ENCODE data around the gene HMG20A.
"Not testable (repeated sequence)": the region's sequence is repeated elsewhere in the genome, so short reads cannot be mapped to it uniquely, and the experiment has no call there.

Gene HMG20A

DNA sequence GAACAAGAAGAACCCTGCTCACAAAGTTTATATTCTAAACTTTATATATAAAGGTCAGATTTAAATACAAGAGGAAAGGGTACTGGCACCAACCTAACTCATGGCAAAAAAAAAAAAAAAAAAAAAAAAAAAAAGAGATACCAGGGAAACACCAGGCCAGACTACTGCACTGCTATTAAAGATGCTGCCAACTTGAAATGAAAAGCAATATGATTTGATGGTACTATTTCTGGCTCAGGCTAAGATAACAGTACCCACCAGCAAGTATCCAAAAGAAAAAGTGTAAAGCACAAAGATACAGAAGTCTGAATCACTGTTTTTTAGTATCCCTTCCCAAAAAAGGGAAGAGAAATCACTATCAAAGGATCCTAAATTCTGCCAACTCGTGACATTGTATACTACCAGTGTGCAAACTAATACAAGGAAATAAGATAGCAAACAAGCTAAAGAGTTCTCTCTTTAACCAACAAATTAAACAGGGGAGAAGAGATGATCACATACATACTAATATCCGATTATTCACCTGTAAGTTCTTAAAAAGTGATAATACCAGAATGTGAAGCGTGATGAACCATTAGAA, 29.2 kb upstream of the HMG20A start:
- H3K4me1 ChIP-seq (ENCODE audit: control insufficient read depth, insufficient read depth, low read length, poor library complexity, severe bottlenecking): no peaks in the 10 kb centered on the region
- H3K36me3 ChIP-seq (ENCODE audit: control insufficient read depth, insufficient read depth, low read length): no peaks in the 10 kb centered on the region
- WGBS, 2 experiments (ENCODE audit: insufficient coverage in 2 of 2): no CpG with 5 or more reads among the region's 3 CpGs

GRCh38 chr15:77392762-77393470, 27.8 kb upstream of the HMG20A start:
- 95% methylated on average over 3 of the region's 7 CpGs for WGBS, 2 experiments (ENCODE audit: insufficient coverage in 2 of 2)
- Histone ChIP-seq H3K4me3 (ENCODE audit: extremely low read depth, insufficient read depth, low read length, poor library complexity, severe bottlenecking) (no peak overlapping the region), H3K27ac (ENCODE audit: low read depth, low read length, severe bottlenecking) (no peak overlapping the region), H3K4me1 (ENCODE audit: control insufficient read depth, insufficient read depth, low read length, poor library complexity, severe bottlenecking) (no peaks in the 10 kb centered on the region), H3K36me3 (ENCODE audit: control insufficient read depth, insufficient read depth, low read length) (no peaks in the 10 kb centered on the region), H3K9me3 (ENCODE audit: control insufficient read depth, low read length) (no peaks in the 10 kb centered on the region)

More for the DNA sequence above, 29.2 kb upstream of the HMG20A start:
- H3K27ac ChIP-seq (ENCODE audit: low read depth, low read length, severe bottlenecking): no peak overlapping the region
- no peaks in the 10 kb centered on the region for H3K9me3 ChIP-seq (ENCODE audit: control insufficient read depth, low read length)
- H3K4me3 ChIP-seq (ENCODE audit: extremely low read depth, insufficient read depth, low read length, poor library complexity, severe bottlenecking): no peak overlapping the region

- Histone ChIP-seq H3K27ac (ENCODE audit: low read depth, low read length, severe bottlenecking) (no peak overlapping the region), H3K9me3 (ENCODE audit: control insufficient read depth, low read length) (no peaks in the 10 kb centered on the region), H3K4me3 (ENCODE audit: extremely low read depth, insufficient read depth, low read length, poor library complexity, severe bottlenecking) (no peak overlapping the region), H3K36me3 (ENCODE audit: control insufficient read depth, insufficient read depth, low read length) (no peaks in the 10 kb centered on the region), H3K4me1 (ENCODE audit: control insufficient read depth, insufficient read depth, low read length, poor library complexity, severe bottlenecking) (no peaks in the 10 kb centered on the region)
These were observed 27.2 kb upstream of the HMG20A start for GRCh38 chr15:77393471-77393840.

GRCh38 chr15:77395013-77395774, 25.5 kb upstream of the HMG20A start:
- Histone ChIP-seq H3K27ac (ENCODE audit: low read depth, low read length, severe bottlenecking) (no peak overlapping the region), H3K9me3 (ENCODE audit: control insufficient read depth, low read length) (peaks cover 9% of the 10 kb centered on the region), H3K36me3 (ENCODE audit: control insufficient read depth, insufficient read depth, low read length) (no peaks in the 10 kb centered on the region), H3K4me1 (ENCODE audit: control insufficient read depth, insufficient read depth, low read length, poor library complexity, severe bottlenecking) (no peaks in the 10 kb centered on the region), H3K4me3 (ENCODE audit: extremely low read depth, insufficient read depth, low read length, poor library complexity, severe bottlenecking) (no peak overlapping the region)
- WGBS, 2 experiments (ENCODE audit: insufficient coverage in 2 of 2): 90% methylated on average over 2 of the region's 3 CpGs; no CpG with 5 or more reads in 1 of the 2 experiments

DNA sequence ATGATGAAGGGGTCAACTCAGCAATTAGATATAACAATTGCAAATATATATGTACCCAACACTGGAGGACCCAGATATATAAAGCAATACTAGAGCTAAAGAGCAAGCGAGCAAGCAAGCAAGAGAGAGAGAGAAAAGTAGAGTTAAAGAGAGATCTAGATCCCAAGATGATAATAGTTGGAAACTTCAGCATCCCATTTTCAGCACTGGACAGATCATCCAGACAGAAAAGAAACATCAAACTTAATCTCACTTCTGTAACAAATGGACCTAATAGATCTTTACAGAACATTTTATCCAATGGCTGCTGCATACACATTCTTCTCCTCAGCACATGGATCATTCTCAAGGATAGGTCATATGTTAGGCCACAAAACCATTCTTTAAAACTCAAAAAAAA, 24.0 kb upstream of the HMG20A start:
- Histone ChIP-seq H3K36me3 (ENCODE audit: control insufficient read depth, insufficient read depth, low read length) (no peaks in the 10 kb centered on the region), H3K4me3 (ENCODE audit: extremely low read depth, insufficient read depth, low read length, poor library complexity, severe bottlenecking) (no peak overlapping the region), H3K4me1 (ENCODE audit: control insufficient read depth, insufficient read depth, low read length, poor library complexity, severe bottlenecking) (no peaks in the 10 kb centered on the region), H3K9me3 (ENCODE audit: control insufficient read depth, low read length) (peaks cover 12% of the 10 kb centered on the region), H3K27ac (ENCODE audit: low read depth, low read length, severe bottlenecking) (no peak overlapping the region)
- WGBS, 2 experiments (ENCODE audit: insufficient coverage in 2 of 2): no CpG with 5 or more reads among the region's 1 CpG

- Histone ChIP-seq H3K9me3 (ENCODE audit: control insufficient read depth, low read length) (peaks cover 12% of the 10 kb centered on the region), H3K4me3 (ENCODE audit: extremely low read depth, insufficient read depth, low read length, poor library complexity, severe bottlenecking) (no peak overlapping the region), H3K27ac (ENCODE audit: low read depth, low read length, severe bottlenecking) (no peak overlapping the region), H3K4me1 (ENCODE audit: control insufficient read depth, insufficient read depth, low read length, poor library complexity, severe bottlenecking) (no peaks in the 10 kb centered on the region), H3K36me3 (ENCODE audit: control insufficient read depth, insufficient read depth, low read length) (no peaks in the 10 kb centered on the region)
- WGBS, 2 experiments (ENCODE audit: insufficient coverage in 2 of 2): no CpG with 5 or more reads among the region's 1 CpG
These were observed 21.8 kb upstream of the HMG20A start for GRCh38 chr15:77398927-77399326.

- no peak overlapping the region for H3K27ac ChIP-seq (ENCODE audit: low read depth, low read length, severe bottlenecking)
- H3K4me3 ChIP-seq (ENCODE audit: extremely low read depth, insufficient read depth, low read length, poor library complexity, severe bottlenecking): no peak overlapping the region
- no peaks in the 10 kb centered on the region for H3K4me1 ChIP-seq (ENCODE audit: control insufficient read depth, insufficient read depth, low read length, poor library complexity, severe bottlenecking)
- no peaks in the 10 kb centered on the region for H3K36me3 ChIP-seq (ENCODE audit: control insufficient read depth, insufficient read depth, low read length)
- H3K9me3 ChIP-seq (ENCODE audit: control insufficient read depth, low read length): peaks cover 12% of the 10 kb centered on the region
- no CpG with 5 or more reads among the region's 1 CpG for WGBS, 2 experiments (ENCODE audit: insufficient coverage in 2 of 2)
These were observed 20.4 kb upstream of the HMG20A start for GRCh38 chr15:77400258-77400657.

DNA sequence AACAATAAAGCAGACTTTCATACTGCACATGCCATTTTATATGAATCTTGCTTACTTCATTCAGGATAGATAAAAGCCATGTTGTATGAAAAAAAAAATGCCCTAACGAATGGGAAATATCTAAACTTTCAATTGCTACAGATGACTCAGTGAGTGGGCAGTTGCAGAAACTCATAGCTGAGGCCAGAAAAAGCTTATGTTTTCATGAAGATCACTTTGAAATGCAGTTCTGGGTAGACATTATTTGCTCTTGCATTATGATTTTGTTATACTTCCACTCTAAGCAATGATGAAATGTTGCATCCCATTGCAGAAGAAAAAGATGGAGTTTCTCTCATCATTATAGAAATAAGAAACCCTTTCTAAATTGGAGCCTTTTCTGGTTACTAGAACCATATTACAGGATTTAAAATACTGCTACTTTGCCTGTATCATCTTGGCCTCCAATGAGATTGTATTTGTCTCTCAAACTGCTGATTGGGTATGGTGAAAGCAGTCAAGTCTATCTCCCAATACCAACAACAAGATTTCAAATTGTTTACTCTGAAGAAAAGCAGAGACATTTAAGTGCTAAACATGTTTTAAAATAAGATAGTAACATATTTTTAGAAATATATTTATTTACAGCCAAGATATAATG, 17.8 kb upstream of the HMG20A start:
- H3K4me3 ChIP-seq (ENCODE audit: extremely low read depth, insufficient read depth, low read length, poor library complexity, severe bottlenecking): no peak overlapping the region
- H3K36me3 ChIP-seq (ENCODE audit: control insufficient read depth, insufficient read depth, low read length): no peaks in the 10 kb centered on the region
- no peaks in the 10 kb centered on the region for H3K4me1 ChIP-seq (ENCODE audit: control insufficient read depth, insufficient read depth, low read length, poor library complexity, severe bottlenecking)
- 100% methylated on average over 1 of the region's 1 CpG for WGBS, 2 experiments (ENCODE audit: insufficient coverage in 2 of 2)
- no peak overlapping the region for H3K27ac ChIP-seq (ENCODE audit: low read depth, low read length, severe bottlenecking)
- peaks cover 16% of the 10 kb centered on the region for H3K9me3 ChIP-seq (ENCODE audit: control insufficient read depth, low read length)

DNA sequence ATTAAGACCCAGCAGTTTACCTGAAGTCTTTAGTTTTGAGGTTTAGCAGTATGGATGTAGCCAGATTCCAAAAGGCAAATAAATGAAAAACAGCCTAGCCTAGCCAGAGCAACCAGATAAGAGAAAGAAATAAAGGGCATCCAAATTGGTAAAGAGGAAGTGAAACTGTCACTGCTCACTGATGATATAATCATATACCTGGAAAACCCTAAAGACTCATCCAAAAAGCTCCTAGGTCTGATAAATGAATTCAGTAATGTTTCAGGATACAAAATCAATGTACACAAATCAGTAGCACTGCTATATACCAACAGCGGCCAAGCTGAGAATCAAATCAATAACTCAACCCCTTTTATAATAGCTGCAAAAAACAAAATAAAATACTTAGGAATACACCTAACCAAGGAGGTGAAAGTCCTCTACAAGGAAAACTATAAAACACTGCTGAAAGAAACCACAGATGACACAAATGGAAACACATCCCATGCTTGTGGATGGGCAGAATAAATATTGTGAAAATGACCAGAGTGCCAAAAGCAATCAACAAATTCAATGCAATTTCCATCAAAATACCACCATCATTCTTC, 14.4 kb upstream of the HMG20A start:
- not testable (repeated sequence) for H3K27ac ChIP-seq (ENCODE audit: low read depth, low read length, severe bottlenecking); H3K4me3 ChIP-seq (ENCODE audit: extremely low read depth, insufficient read depth, low read length, poor library complexity, severe bottlenecking); H3K4me1 ChIP-seq (ENCODE audit: control insufficient read depth, insufficient read depth, low read length, poor library complexity, severe bottlenecking); H3K36me3 ChIP-seq (ENCODE audit: control insufficient read depth, insufficient read depth, low read length); H3K9me3 ChIP-seq (ENCODE audit: control insufficient read depth, low read length)
- no CpG with 5 or more reads among the region's 1 CpG for WGBS, 2 experiments (ENCODE audit: insufficient coverage in 2 of 2)

GRCh38 chr15:77406846-77407245, 13.8 kb upstream of the HMG20A start:
- 100% methylated on average over 1 to 3 of the region's 4 CpGs for WGBS, 2 experiments (ENCODE audit: insufficient coverage in 2 of 2)
- H3K27ac ChIP-seq (ENCODE audit: low read depth, low read length, severe bottlenecking): no peak overlapping the region
- H3K9me3 ChIP-seq (ENCODE audit: control insufficient read depth, low read length): peaks cover 4% of the 10 kb centered on the region
- no peaks in the 10 kb centered on the region for H3K4me1 ChIP-seq (ENCODE audit: control insufficient read depth, insufficient read depth, low read length, poor library complexity, severe bottlenecking)
- no peak overlapping the region for H3K4me3 ChIP-seq (ENCODE audit: extremely low read depth, insufficient read depth, low read length, poor library complexity, severe bottlenecking)
- no peaks in the 10 kb centered on the region for H3K36me3 ChIP-seq (ENCODE audit: control insufficient read depth, insufficient read depth, low read length)
